GM13976 (cell line): Measurements from ENCODE around the gene UBE2I.

Experiments
- DNase-seq: peaks from one replicate; pipeline ENCODE4 v3.0.0; 2012; ENCODE audit warnings: low spot score
- in situ Hi-C: fragments of 300-500 bp; cut with MboI; formaldehyde crosslinking; loops from one replicate; pipeline ENCODE4 v1.12.0; 2022; ENCODE audit warnings: low sequenced_read_pairs, mixed read lengths, inconsistent platforms; ENCODE audit not compliant: unreplicated experiment
- TF ChIP-seq, protein P1 (sequence below): IDR thresholded peaks from 2 replicates; pipeline ENCODE4 v1.5.1; 2012; ENCODE audit warnings: borderline replicate concordance, mild to moderate bottlenecking; ENCODE audit not compliant: insufficient read depth; ENCODE audit errors: extremely low read depth, missing control alignments, control extremely low read depth

Gene UBE2I

DNA sequence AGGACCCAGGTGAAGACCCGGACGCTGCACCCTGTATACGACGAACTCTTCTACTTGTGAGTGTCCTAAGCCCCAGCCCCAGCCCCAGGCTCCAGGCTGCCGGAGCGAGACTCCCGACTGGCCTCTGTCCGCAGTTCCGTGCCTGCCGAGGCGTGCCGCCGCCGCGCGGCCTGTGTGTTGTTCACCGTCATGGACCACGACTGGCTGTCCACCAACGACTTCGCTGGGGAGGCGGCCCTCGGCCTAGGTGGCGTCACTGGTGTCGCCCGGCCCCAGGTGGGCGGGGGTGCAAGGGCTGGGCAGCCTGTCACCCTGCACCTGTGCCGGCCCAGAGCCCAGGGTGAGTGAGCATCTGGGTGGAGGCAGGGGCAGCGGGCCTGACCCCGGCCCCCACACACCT lies 38.5 kb downstream of the UBE2I start:
- TF ChIP-seq, protein P1, sequence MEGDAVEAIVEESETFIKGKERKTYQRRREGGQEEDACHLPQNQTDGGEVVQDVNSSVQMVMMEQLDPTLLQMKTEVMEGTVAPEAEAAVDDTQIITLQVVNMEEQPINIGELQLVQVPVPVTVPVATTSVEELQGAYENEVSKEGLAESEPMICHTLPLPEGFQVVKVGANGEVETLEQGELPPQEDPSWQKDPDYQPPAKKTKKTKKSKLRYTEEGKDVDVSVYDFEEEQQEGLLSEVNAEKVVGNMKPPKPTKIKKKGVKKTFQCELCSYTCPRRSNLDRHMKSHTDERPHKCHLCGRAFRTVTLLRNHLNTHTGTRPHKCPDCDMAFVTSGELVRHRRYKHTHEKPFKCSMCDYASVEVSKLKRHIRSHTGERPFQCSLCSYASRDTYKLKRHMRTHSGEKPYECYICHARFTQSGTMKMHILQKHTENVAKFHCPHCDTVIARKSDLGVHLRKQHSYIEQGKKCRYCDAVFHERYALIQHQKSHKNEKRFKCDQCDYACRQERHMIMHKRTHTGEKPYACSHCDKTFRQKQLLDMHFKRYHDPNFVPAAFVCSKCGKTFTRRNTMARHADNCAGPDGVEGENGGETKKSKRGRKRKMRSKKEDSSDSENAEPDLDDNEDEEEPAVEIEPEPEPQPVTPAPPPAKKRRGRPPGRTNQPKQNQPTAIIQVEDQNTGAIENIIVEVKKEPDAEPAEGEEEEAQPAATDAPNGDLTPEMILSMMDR, result no peak
- DNase-seq, result no peak
- in situ Hi-C loops, result no loop called here

DNA sequence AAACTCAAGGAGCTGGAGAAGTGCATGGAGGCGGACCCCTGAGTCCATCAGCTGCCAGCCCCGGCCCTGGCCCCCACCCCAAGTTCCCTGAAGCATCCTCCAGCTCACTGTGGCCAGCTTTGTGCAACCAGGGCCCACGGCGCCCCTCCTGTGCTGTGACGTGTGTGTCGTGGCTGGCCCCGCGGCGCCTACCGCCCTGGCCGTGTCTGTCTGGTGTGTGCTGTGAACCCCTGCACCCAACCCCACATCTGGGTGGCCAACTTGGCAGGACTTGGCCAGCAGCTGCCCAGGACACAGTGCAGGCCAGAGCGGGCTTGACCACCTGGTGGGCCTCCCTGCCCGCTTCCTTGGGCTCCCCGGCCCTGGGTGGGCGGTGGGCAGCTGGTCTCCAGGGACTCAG lies 39.0 kb downstream of the UBE2I start:
- no peak for DNase-seq
- in situ Hi-C loops, result no loop called here

DNA sequence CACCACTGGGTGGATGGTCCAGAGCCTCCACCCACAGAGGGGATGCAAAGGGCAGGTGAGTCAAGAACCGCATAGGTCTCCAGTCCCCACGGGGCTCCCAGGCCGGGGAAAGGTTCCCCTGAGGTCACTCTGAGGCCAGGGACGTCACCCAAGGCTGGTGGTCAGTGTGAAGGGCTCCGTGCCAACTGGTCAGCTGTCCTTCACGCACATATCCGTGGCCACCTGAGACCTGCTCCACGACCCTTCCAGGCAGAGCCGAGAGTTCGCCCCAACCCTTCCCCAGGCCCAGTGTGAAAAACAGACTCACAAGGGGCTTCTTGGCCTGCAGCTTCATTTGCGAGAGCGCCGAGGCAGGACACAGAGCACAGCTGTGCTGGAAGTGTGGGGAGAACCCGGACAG lies 39.5 kb downstream of the UBE2I start:
- no peak for DNase-seq
- TF ChIP-seq, protein P1, result no peak
- in situ Hi-C loops, result no loop called here

More for the DNA sequence above, 39.0 kb downstream of the UBE2I start:
- TF ChIP-seq, protein P1, result no peak

DNA sequence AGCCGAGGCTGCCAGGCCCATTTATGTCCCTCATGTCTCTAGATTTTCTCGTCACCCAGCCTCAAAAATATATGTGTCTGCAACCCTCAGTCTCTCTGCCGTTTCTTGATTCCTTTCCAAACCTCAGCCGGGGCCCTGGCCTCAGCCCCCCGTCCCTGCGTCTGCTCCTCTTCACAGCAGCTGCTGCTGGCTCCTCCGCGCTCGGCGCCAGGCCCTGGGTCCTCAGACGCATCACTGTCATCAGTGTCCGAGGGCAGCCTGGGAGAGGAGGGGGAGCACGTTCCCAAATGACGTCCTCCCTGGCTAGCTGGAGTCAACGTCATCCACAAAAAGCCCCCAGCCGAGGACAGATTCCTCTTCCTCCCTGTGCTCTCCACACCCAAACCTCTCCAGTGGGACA lies 39.9 kb downstream of the UBE2I start:
- in situ Hi-C loops, result no loop called here
- TF ChIP-seq, protein P1, result no peak
- no peak for DNase-seq

DNA sequence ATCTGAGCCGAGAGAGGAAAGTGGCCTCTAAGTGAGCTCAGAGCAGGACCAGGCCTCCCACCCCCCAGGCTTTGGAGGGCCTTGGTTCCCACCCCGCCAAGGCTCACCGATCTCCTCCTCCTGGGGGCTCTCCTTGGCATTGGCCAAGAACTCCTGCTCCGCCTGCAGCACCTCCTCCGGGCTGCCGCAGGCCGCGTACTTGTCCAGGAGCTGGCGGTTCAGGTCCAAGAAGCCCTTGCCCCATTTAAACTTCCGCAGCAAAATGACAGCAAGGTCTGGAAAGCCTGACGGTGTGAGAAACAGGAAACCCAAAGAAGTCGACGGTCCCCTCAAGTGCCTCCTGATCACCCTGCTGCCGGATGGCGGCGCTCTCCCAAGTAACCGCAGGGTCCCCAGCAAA lies 40.5 kb downstream of the UBE2I start:
- TF ChIP-seq, protein P1, result no peak
- no peak for DNase-seq
- in situ Hi-C loops, result no loop called here

DNA sequence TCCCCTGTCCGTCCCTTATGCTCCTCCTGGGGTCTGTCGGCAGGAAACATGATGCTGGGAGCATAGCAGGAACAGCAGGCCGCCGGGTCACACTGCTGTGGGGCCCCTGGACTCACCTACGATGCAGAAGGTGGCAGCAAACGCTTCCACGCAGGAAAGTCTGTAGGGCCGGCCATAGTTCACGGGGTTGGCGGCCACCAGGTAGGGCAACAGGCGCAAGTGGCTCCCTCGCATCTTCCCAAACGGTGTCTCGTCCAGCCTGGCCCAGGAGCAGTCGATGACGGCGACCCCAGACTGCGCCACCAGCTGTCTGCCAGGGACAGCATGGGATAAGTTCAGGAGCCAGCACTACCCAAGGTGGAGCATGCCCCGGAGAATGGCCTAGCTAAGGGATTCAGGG lies 41.3 kb downstream of the UBE2I start:
- TF ChIP-seq, protein P1, result no peak
- DNase-seq, result no peak
- in situ Hi-C loops, result no loop called here

DNA sequence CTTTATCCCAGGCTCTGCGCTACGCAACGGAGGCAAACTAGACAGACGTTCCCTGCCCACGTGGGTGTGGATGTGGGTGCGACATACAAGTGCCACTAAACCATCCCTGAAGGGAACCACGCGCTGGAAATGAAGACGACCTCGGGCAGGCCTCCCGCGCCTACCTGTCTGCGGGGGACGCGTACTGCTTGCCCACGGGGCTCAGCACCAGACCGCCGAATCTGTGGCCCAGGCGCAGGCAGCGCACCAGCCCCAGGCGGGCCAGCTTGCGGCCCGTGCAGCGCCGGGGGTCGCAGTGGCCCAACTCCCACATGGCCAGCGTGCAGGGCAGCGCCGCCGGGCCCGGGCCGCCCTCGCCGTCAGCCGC lies 41.8 kb downstream of the UBE2I start:
- TF ChIP-seq, protein P1, result no peak
- no peak for DNase-seq
- in situ Hi-C loops, result no loop called here
